IgD-negative memory B cell (primary cell): ENCODE measurements around the gene TARDBP. TPM values are rescaled to one million over a fixed set of nuclear protein-coding genes. Genes with fewer than 3 reads are reported as not detected.
"Not testable (repeated sequence)": the region's sequence is repeated elsewhere in the genome, so short reads cannot be mapped to it uniquely, and the experiment has no call there.

Source experiments
- H3K27ac Mint-ChIP-seq, 3 donors: one replicate each; pipeline ENCODE4 v1.8.0; 2020 to 2022; ENCODE audit warnings: mild to moderate bottlenecking in 3 of 3, mixed read lengths in 3 of 3, moderate library complexity in 1 of 3
- H3K27me3 Mint-ChIP-seq: one replicate; pipeline ENCODE4 v1.8.0; 2021; ENCODE audit warnings: mixed read lengths
- H3K36me3 Mint-ChIP-seq: one replicate; pipeline ENCODE4 v1.8.0; 2020; ENCODE audit warnings: mild to moderate bottlenecking, mixed read lengths
- H3K4me1 Mint-ChIP-seq, 3 donors: one replicate each; pipeline ENCODE4 v1.8.0; 2020 to 2022; ENCODE audit warnings: mixed read lengths in 3 of 3, mild to moderate bottlenecking in 1 of 3
- H3K4me3 Mint-ChIP-seq, 4 donors: one replicate each; pipeline ENCODE4 v1.8.0; 2020 to 2022; ENCODE audit warnings: mild to moderate bottlenecking in 4 of 4, mixed read lengths in 4 of 4, moderate library complexity in 3 of 4
- H3K9me3 Mint-ChIP-seq, 3 donors: one replicate each; pipeline ENCODE4 v1.8.0; 2020 to 2021; ENCODE audit warnings: mixed read lengths in 3 of 3, mild to moderate bottlenecking in 1 of 3
- polyA plus RNA-seq: library from polyadenylated mRNA; unstranded; fragments of 300-500 nt; fragmentation: Illumina TruSeq; gene quantifications from one replicate; pipeline ENCODE4 v1.2.3, GENCODE V29; 2021

TARDBP gene
- polyA plus RNA-seq, 1 donor from 2014 or later: 59.2 TPM

DNA sequence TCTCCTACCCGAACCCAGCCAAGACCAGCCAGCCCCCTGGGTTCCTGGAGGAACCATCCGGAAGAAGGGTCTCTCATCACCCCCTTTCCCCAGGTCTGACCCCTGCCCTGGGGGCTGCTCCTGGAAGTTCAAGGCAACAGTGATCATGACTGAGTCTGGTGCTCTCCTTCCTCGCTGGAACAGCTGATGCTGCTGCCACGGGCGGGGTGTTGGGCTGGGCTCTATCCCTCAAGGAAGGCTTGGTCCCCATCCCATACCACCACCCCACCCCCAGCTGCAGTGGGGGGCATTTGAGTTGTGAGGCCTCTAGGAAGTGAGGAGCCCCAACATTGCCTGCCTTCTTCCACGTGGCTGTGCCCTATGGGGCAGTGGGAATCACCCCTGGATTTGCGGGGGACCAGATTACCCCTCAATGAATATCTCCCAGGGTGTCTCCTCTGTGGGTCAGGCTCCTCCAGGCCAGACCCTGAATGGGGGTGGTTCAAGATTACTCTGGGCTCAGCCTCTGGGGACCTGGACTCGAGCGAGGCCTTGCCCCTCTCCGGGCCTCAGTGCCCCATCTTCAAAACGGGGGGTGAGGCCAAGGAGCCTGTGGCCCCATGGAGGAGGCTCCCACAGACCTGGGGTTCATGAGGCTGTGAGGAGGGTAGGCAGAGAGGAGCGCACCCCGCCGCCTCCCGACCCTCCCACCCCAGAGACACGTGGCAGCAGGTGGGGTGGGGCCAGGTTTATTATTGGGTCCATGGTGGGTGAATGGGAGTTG is 31.8 kb downstream of the TARDBP start:
- Mint-ChIP-seq H3K36me3 (no peaks in the 10 kb centered on the region), H3K4me1 (no peaks in the 10 kb centered on the region), H3K9me3 (no peaks in the 10 kb centered on the region), H3K27ac (no peak overlapping the region), H3K27me3 (no peaks in the 10 kb centered on the region), H3K4me3 (no peak overlapping the region)

DNA sequence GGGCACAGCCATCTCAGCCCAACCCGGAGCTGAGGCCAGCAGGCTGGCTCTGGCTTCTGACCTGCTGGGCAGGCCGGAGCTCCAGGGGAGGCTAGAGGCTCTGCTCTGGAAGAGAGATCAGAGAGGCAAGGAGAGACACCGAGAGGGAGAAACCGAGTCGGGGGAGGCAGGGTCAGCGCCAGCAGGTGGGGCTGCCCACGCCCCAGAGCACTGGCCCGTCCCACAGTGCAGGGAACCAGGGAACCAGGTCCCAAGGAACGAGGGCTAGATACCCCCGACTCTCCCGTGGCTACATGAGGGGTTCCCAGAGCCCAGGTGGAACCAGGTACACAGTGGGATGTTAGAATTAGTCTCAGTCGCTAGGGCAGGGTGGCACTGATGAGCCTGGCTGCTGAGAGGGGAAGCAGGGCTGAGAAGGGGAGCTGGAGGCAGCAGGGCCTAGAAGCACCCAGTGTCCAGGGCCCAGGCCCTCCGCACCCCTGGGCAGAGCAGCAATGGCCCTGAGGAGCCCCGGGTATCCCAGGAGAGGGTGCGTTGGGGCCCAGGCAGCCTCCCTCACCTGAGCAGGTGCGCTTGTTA is 32.5 kb downstream of the TARDBP start:
- Mint-ChIP-seq H3K27me3 (no peaks in the 10 kb centered on the region), H3K4me1 (no peaks in the 10 kb centered on the region), H3K36me3 (no peaks in the 10 kb centered on the region), H3K9me3 (no peaks in the 10 kb centered on the region), H3K27ac (no peak overlapping the region), H3K4me3 (no peak overlapping the region)

DNA sequence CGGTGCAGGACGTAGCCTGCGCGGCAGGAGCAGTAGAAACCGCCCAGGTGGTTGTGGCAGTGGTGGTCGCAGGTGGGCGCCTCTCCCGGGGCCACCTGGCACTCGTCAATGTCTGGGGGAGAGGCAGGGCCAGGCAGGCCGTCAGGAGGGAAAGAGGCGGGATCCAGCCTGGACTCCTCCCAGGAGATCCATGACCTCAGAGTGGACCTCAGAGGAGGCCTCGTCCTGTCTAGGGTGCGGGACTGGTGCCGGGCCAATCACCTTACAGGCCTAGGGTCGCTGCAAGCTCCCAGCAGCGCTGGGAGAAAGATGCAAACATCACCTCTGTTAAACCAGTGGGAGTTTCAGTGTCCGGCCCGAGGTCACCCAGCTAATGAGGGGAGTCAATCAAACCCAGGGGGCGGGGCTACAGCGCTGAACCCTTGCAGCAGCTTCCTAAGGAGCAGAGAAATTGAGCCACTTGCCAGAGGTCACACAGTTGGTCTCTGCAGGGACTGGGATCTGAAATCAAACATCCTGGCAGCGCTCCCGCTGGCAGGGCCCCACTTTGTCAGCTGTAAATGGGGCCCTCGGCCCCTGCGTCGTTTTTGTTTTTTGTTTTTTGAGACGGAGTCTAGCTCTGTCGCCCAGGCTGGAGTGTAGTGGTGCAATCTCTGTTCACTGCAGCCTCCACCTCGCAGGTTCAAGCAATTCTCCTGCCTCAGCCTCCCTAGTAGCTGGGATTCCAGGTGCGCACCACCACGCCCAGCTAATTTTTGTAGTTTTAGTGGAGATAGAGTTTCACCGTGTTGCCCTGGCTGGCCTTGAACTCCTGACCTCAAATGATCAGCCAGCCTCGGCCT is 33.2 kb downstream of the TARDBP start:
- no peaks in the 10 kb centered on the region for H3K27me3 Mint-ChIP-seq
- no peaks in the 10 kb centered on the region for H3K9me3 Mint-ChIP-seq
- H3K27ac Mint-ChIP-seq: no peak overlapping the region
- no peaks in the 10 kb centered on the region for H3K36me3 Mint-ChIP-seq
- peaks cover 0 to 2% (median 0%) of the 10 kb centered on the region in 3 donors for H3K4me1 Mint-ChIP-seq
- H3K4me3 Mint-ChIP-seq: peak overlapping the region in 1 of 4 donors; percentile 41

DNA sequence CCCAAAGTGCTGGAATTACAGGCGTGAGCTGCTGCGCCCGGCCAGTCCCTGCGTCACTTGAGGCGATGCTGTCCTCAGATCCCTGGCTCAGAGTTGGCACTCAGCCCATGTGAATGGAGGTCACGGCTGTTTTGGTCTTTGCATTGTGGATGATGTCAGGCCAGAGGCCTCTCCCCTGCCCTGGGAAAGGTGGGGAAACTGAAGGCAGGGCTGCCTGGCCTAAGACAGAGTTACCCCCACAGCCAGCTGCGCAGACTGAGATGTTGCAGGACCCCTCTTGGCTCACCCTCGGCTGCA is 33.8 kb downstream of the TARDBP start:
- peaks cover 0 to 3% (median under 1%) of the 10 kb centered on the region in 3 donors for H3K4me1 Mint-ChIP-seq
- H3K4me3 Mint-ChIP-seq: no peak overlapping the region
- no peaks in the 10 kb centered on the region for H3K36me3 Mint-ChIP-seq
- H3K9me3 Mint-ChIP-seq: no peaks in the 10 kb centered on the region
- H3K27me3 Mint-ChIP-seq: no peaks in the 10 kb centered on the region
- H3K27ac Mint-ChIP-seq: no peak overlapping the region

DNA sequence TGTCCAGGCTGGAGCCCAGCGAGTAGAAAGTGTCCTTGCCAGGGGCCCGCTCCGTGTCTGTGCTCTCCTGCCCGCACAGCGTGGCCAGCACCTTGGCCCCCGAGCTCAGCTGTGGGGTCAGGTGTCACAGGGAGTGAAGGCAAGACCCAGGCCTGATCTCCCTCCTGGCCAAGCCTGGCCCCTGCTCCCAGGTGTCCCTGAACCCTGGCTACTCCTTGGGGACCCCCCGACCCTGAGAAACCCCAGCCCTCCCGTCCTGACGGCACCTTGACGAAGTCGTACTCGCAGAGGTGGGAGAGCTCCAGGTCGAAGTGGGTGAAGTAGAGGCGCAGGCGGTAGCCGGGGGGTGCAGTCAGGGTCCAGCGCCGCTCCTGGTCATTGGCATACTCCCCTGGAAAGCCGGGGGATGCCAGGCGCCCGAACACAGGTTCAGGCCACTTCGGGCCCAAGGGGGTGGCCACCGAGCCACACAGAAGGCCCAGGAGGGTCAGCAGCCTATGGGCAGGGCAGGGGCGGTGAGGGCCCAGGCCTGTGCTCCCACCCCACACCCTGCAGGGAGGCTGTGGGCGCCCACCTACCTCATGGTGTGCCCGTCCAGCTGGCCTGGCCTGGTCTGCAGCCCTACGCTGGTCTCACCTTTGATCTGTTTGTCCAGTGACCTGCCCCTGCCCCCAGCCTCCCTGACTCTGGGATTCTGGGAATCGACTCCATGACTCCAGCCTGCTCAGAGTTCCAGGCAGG is 34.3 kb downstream of the TARDBP start, which contains the start of gene MASP2:
Gene MASP2 (minus strand): TSS at position 615 of the 741 bp plus-strand sequence. CDS start 32 bp downstream, at position 583.
- Mint-ChIP-seq H3K36me3 (no peaks in the 10 kb centered on the region), H3K27ac (no peak within 1 kb of the TSS), H3K9me3 (no peaks in the 10 kb centered on the region), H3K27me3 (no peaks in the 10 kb centered on the region), H3K4me3 (no peak within 1 kb of the TSS), H3K4me1 (peaks cover 4 to 8% (median 6%) of the 10 kb centered on the region in 3 donors)

DNA sequence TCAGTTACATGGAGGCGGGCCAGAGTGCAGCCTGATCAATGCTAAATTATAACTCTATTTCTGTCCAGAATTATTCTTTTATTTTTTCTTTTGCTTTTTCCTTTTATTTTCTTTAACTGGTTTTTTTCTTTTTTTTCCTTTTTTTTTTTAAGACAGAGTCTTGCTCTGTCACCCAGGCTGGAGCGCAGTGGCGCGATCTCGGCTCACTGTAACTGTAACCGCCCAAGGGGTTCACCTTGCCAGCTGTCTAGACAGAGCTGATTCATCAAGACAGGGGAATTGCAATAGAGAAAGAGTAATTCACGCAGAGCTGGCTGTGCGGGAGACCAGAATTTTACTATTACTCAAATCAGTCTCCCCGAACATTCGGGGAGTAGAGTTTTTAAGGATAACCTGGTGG is 38.7 kb downstream of the TARDBP start:
- H3K27me3 Mint-ChIP-seq, H3K9me3 Mint-ChIP-seq, H3K36me3 Mint-ChIP-seq, H3K27ac Mint-ChIP-seq: not testable (repeated sequence)
- Mint-ChIP-seq H3K4me3 (peak overlapping the region in 1 of 4 donors; percentile 55), H3K4me1 (peaks cover 10 to 19% (median 13%) of the 10 kb centered on the region in 3 donors)

DNA sequence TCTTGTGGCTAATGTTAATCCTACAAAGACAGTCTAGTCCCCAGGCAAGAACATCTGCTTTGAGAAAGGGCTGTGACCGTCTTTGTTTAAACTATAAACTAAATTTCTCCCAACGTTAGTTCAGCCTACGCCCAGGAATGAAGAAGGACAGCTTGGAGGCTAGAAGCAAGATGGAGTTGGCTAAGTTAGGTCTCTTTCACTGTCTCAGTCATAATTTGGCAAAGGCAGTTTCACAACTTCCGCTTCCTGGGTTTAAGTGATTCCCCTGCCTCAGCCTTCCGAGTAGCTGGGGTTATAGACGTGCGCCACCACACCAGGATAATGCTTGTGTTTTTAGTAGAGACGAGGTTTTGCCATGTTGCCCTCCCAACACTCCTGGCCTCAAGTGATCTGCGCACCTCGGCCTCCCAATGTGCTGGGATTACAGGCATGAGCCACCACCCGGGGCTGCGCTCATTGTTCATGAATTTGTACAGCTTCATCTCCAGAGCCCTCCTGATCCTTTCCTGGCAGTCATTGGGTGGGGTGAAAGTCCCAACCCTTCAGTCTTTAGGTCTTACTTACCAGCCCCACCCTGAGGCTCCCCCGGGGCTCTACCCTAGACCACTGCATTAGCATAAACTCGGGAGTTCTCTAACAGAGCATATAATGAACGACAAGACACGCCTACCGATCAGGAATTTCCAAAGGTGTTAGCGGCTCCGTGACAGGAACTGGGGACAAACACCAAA is 39.5 kb downstream of the TARDBP start:
- no peaks in the 10 kb centered on the region for H3K27me3 Mint-ChIP-seq
- peak overlapping the region; percentile 1 to 61 (median 53) for H3K4me3 Mint-ChIP-seq
- no peaks in the 10 kb centered on the region for H3K9me3 Mint-ChIP-seq
- H3K4me1 Mint-ChIP-seq: peaks cover 10 to 19% (median 13%) of the 10 kb centered on the region in 3 donors
- H3K27ac Mint-ChIP-seq: peak overlapping the region in 2 of 3 donors; percentile 11 to 53
- peaks cover 2% of the 10 kb centered on the region for H3K36me3 Mint-ChIP-seq

DNA sequence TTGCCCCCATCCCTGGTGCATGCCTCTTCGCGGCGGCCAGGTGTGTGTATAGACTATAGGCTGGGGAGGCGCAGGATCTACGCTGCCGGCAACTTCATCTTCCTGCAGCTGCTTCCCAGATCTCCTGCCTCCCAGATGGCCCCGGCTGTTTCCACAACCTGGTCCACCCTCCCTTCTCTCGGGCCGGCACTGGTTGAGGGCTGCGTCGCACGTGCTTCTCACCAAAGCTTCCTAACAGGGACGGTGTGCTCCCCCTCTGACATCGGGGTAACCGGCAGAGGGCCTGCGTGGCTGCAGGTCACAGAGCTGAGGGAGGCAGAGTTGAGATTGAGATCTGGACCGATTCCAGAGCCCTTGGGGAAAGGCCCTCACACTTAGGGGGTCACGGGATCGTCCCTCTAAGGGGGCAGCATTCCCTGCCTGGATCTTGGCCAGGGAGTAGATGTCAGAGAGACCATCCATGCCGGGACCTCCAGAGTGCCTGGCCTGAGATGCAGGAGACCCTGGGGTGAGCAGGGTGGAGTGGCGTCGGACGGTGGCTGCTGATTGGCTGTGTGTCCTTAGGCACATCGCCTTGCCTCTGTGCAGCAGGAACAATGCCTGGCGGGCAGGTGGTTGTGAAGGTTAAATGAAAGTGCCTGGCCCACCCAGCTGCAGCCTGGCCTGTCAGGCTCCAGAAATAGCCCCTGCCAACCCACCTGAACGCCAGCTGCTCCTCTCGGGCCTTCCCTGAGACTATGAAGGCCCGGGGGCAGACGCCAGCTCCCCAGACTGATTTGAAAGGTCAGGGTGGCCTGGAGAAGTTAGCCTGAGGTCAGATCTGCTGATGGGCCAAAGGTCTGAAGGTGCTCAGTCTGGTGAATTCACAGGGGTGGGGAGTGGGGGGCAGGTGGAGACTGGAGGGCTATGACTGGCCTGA is 40.6 kb downstream of the TARDBP start:
- Mint-ChIP-seq H3K27ac (no peak overlapping the region), H3K27me3 (no peaks in the 10 kb centered on the region), H3K4me3 (peak overlapping the region in 2 of 4 donors; percentile 10 to 25), H3K36me3 (peaks cover 3% of the 10 kb centered on the region), H3K9me3 (no peaks in the 10 kb centered on the region), H3K4me1 (peaks cover 10 to 22% (median 13%) of the 10 kb centered on the region in 3 donors)

DNA sequence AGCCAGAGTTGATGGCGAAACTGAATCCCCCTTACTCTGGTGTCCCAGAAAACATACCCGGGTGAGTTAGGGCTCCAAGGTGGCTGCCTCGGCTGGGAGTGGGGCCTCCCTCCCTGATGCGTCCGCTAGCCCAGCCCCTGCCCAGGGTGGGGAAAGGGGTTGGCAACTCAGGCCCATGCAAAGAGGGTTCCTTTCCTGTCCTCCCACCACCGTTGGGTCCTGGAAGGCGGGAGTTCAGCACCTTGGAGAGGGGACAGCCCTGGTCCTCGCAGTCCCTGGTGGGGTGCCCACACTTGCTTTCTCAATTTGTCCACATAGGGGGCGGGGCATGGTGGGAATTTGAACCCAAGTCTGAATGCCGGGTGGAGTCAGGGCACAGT is 41.3 kb downstream of the TARDBP start:
- Mint-ChIP-seq H3K36me3 (peaks cover 3% of the 10 kb centered on the region), H3K4me1 (peaks cover 10 to 25% (median 13%) of the 10 kb centered on the region in 3 donors), H3K4me3 (no peak overlapping the region), H3K27me3 (no peaks in the 10 kb centered on the region), H3K27ac (no peak overlapping the region), H3K9me3 (no peaks in the 10 kb centered on the region)

DNA sequence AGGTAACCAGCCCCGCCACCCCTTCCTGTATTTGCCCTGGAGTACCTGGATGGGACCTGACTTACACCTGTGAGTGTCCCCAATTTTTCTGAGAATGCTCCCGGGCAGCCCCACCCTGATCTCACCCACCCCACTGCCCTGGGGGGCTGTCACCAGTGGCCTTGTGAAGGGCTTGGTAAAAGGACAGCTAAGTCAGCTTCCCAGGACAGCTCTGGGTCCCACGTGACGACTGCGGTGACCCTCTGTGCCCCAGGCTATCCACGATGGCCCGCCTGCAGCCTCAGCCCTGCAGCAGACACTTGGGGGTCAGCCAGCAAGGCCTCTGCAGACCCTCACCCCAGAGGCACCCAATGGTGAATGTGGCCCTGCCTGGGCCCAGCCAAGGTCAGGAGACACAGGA is 41.7 kb downstream of the TARDBP start:
- Mint-ChIP-seq H3K27ac (no peak overlapping the region), H3K4me1 (peaks cover 13 to 25% (median 13%) of the 10 kb centered on the region in 3 donors), H3K4me3 (no peak overlapping the region), H3K9me3 (no peaks in the 10 kb centered on the region), H3K27me3 (no peaks in the 10 kb centered on the region), H3K36me3 (peaks cover 3% of the 10 kb centered on the region)

DNA sequence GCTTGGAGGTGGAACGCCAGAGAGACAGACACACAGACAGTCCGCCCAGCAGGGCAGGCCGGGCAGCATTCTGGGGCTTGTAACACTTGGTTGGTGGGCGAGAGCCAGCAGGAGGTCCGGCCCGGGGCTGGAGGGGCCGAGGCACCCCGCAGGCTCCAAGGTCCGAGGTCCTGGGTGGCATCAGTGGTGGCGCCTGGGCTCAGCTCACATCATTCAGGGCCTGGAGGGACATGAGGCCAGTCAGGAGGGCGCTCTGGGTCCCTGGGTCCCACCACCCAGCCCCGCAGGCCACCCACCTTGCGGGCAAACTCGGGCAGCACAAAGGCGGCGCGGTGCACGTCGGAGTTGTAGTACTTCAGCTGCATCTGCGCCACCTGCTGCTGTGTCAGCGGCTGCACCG is 42.2 kb downstream of the TARDBP start:
- no peaks in the 10 kb centered on the region for H3K27me3 Mint-ChIP-seq
- peaks cover 13 to 25% (median 13%) of the 10 kb centered on the region in 3 donors for H3K4me1 Mint-ChIP-seq
- no peak overlapping the region for H3K27ac Mint-ChIP-seq
- no peak overlapping the region for H3K4me3 Mint-ChIP-seq
- no peaks in the 10 kb centered on the region for H3K9me3 Mint-ChIP-seq
- peaks cover 3% of the 10 kb centered on the region for H3K36me3 Mint-ChIP-seq

DNA sequence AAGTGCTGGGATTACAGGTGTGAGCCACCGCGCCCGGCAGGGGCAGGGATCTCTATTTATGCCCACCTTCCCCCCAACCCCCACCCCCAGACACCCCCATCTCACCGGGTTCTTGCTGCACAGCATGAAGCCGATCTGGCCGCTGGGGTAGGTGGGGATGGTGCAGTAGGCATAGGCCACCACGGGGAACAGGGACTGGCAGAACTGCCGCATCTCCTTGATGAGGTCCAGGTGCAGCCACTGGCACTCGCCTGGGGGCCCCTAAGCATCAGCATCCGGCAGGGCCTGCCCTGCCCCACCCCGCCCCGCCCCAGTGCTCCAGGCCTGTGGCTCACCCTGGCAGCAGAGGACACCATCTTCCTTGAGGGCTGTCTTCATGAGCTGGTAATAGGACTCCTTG is 43.2 kb downstream of the TARDBP start:
- H3K4me3 Mint-ChIP-seq: no peak overlapping the region
- H3K27me3 Mint-ChIP-seq: no peaks in the 10 kb centered on the region
- peaks cover 3% of the 10 kb centered on the region for H3K36me3 Mint-ChIP-seq
- no peak overlapping the region for H3K27ac Mint-ChIP-seq
- no peaks in the 10 kb centered on the region for H3K9me3 Mint-ChIP-seq
- H3K4me1 Mint-ChIP-seq: peaks cover 16 to 25% (median 18%) of the 10 kb centered on the region in 3 donors

DNA sequence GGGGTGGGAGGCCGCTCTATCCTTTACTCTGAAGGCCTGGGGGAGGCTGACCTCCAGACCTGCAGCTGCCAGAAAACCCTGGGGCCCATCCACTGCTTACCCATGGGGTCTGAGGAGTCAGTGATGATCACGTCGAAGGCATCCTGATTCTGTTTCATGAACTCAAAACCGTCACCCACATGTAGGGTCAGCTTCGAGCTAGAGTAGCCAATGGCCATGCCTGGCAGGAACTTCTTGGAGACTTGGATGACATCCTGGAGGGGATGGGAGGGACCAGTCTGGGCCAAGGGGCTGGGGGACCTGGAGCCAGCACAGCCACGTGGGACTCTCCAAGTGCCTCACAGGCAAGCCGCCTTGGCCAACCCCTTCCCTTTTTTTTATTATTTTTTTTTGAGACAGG is 44.0 kb downstream of the TARDBP start:
- Mint-ChIP-seq H3K27ac (no peak overlapping the region), H3K27me3 (no peaks in the 10 kb centered on the region), H3K9me3 (no peaks in the 10 kb centered on the region), H3K36me3 (peaks cover 3% of the 10 kb centered on the region), H3K4me1 (peaks cover 19 to 25% (median 20%) of the 10 kb centered on the region in 3 donors), H3K4me3 (peak overlapping the region in 1 of 4 donors; percentile 17)
